HG03280 (cell line): Measurements from ENCODE around the gene SPOP.

Experiments
- ATAC-seq: cut with Tn5 transposase; IDR thresholded peaks from one replicate; pipeline ENCODE4 v1.9.1; 2021; ENCODE audit warnings: mild to moderate bottlenecking, moderate library complexity; ENCODE audit not compliant: unreplicated experiment

The SPOP gene

DNA sequence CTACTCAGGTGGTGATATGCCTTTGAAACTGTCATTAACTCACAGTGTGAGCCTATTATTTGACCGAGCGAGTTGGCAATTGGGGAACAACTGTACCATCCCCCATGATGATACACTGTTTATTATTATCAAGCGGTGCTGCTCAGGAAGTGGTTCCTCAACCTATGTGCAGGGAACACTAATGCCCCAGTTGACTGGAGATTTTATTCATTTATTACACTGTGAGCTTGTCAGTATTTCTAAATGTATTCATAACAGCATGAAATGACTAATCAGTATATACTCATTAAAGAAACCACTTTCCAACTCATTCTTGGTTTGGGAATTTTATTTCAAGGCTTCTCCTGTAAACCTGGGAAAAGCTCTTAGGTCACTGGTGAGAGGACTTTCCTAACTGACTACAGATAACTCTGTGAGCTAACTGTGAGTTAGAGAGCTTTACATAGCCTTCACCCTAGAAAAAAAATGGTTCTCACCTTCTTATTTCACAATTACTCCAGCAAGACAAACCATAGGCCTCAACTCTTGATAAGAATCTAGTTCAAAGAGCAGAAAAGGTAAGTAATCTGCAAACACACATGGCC lies 59.8 kb downstream of the SPOP start:
- ATAC-seq: no peak

DNA sequence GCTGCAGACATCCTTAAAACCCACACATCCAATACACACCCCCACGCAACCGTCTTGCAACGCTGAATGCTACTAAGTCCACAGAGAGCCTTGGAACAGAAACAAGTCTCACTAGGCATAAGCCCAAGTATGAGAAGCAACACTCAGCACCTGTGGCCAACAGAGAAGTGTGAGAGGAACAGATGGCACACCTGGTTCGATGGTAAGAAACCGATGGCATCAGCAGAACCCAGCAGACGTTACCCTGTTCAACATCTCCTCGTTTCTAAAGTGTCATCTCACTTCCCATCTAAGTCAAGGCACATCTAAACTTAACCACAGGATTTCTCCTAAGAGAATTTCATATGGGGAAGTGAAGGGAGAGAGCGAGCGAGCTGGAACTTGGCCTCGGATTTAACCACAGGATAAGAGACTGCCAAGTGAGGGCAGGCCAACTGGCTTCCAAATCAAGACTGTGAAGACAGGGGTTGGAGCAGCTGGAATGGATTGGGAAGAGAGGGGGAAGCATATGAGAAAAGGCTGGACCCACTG lies 61.2 kb downstream of the SPOP start:
- ATAC-seq: no peak

DNA sequence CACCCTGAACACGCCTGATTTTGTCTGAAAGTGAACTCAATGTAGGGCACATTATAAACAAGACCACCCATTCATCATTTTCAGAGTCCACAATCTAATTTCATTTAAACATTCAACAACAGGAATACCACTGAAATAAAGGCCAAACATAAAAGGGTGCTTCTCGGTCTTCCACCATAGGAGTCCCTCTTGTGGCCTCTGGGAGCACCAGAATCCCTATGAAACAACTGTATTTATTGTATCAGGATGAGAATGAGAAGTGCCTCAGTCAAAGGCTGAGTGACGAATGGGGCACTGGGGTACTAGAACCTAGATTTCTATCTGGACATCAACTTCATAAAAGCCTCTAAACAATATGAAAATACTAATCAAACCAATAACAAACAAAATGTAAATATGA lies 61.8 kb downstream of the SPOP start:
- ATAC-seq: no peak

- no peak for ATAC-seq
Observed at GRCh38 chr17:49613182-49613800, 64.6 kb downstream of the SPOP start.

GRCh38 chr17:49612726-49613125 lies 65.2 kb downstream of the SPOP start:
- ATAC-seq: no peak

- no peak for ATAC-seq
Observed at GRCh38 chr17:49610883-49611584, 66.9 kb downstream of the SPOP start.

GRCh38 chr17:49604314-49604869 lies 73.5 kb downstream of the SPOP start:
- ATAC-seq: no peak

DNA sequence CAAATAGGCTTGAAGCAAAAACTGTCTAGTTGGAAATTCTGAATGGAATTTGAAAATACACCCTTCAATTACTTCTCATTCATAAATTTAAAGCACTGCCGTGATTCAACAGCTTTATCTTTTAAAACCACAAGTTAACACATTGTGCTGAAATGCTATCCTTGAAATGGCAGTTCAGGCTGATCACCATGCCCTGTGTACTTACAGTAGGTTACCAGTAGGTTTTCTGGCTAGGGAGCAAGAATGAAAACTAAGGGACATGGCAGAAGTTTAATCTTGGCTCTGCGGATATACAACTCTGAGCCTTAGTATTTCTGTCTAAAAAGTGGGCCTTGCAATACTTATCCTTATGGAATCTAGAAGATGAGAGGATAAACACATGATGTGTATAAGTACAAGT lies 74.2 kb downstream of the SPOP start:
- no peak for ATAC-seq

DNA sequence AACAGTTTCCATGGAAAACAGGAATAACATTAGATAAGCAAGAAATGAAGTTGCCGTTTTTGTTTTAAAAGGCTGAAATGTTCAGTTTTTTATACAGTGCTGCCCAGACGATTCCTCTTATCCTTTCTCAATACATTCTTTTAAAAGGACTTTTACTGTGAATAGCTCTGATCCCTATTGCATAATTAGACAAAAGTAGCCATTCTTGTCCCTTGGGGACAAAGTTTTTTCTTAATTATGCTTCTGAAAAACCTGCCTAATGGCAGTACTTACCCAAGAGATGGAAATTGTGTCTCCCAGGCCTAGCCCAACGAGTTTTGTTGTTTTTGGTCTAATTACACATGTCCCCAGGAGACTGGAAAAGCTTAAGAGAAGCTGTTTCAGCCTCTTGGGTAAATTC lies 74.7 kb downstream of the SPOP start:
- ATAC-seq: no peak

GRCh38 chr17:49602783-49603182 lies 75.1 kb downstream of the SPOP start:
- no peak for ATAC-seq

DNA sequence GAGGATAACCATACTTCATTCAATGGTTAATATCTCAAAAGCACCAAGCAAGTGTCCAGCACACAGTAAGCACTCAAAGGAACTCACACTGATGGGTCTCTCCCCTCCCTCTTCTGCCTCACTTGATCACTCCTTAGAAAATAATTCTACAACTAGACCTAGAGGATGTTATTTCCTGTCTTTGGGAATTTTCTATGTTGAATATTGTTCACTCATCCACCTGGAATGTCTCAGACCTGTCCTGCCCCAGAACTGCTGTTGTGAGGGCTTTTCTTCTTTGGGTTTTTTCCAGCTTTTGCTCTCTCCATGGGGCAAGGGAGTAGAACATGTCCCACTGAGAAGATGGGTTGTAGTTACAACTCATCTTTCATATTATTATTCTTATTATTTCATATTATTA lies 76.9 kb downstream of the SPOP start:
- ATAC-seq: no peak

GRCh38 chr17:49598918-49599317 lies 79.0 kb downstream of the SPOP start:
- ATAC-seq: no peak

DNA sequence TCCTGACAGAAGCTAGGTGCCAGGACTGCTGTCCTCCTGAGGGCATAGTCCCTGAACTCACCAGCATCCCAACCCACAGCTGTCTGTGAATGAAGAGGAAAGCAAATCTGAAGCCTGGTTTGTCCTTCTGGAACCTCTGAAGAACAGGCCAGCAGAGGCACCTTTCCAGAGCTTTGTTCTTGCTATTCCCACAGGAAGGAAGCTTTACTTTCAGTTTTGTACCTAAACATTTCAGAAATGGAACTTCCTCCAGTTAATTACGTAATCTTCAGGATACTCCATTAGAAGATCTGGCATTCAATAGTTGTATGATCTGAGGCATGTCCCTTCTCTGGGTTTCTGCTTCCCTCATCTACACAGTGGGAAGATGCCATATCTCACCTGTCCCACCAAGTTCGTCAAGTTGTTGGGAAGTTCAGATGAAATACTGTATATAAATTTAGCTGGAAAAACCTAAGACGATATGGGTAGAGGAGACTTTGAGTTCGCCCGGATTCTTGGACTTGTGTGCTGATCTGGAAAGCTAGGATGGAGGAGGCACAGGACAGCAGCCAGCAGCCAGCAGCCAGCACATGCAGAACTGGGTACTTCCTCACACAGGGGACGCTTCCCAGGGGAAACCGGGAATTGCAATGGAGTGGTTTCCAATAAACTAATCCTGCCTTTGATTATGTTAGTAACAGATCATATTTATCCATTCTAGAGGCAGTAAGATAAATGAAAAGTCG lies 79.8 kb downstream of the SPOP start:
- ATAC-seq: no peak

- ATAC-seq: no peak
Observed at GRCh38 chr17:49597436-49597835, 80.5 kb downstream of the SPOP start.

- no peak for ATAC-seq
Observed at GRCh38 chr17:49596613-49597244, 81.2 kb downstream of the SPOP start.

GRCh38 chr17:49595980-49596379 lies 81.9 kb downstream of the SPOP start:
- ATAC-seq: no peak

DNA sequence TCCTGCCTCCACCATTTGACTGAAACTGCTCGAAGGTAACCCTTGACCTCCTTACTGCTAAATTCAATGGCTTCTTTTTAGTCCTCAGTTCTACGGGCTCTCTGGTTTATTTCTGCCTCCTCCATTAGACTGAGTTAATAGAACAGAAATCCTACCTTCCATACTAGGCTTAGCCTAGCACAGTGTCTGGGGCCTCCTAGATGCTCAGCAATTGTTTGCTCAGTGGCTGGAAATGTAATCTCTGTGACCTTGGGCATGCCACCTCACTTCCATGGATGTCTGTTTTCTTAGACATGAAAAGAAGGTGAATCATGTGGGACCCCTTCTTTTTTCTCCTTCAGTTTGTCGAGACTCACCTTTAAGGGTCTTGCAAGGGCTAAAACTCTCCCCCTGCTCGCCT lies 82.6 kb downstream of the SPOP start:
- ATAC-seq: no peak

- no peak for ATAC-seq
Observed at GRCh38 chr17:49592263-49592662, 85.6 kb downstream of the SPOP start.

GRCh38 chr17:49590874-49591273 lies 87.0 kb downstream of the SPOP start:
- no peak for ATAC-seq

DNA sequence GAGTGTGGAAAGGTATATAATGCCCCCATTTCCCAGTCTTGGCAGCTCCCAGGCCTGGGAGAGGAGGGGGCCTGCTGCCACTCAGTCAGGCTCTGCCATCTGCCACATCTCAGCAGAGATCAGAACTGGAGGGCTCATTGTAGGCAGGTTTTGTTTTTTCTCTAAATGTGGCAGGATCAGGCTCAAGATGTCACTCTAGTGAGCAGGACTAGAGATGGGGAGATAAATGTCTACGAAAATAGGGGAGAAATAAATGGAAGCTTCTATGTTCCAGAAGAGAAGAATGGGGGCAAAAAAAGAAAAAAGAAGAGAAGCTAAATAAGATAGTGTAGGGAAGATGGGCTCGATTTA lies 88.3 kb downstream of the SPOP start:
- ATAC-seq: no peak
